H1 (cell line): ENCODE data around the gene KCTD2. TPM values are rescaled to one million over a fixed set of nuclear protein-coding genes. Genes with fewer than 3 reads are reported as not detected.

Experiments used
- CTCF ChIA-PET: fragments of 300-600 bp; sonication (Branson Sonifier 250); formaldehyde crosslinking; loops from one replicate; lab custom pipeline; 2021; ENCODE audit not compliant: partially characterized antibody; lab: Charles Lee
- POLR2A ChIA-PET: fragments of 300-600 bp; sonication (Branson Sonifier 250); formaldehyde crosslinking; loops from one replicate; lab custom pipeline; 2021; ENCODE audit warnings: inconsistent platforms; ENCODE audit not compliant: partially characterized antibody; lab: Charles Lee
- DNase-seq, 2 experiments: peaks; one replicate each; pipeline versions ENCODE4 v3.0.0 to v3.0.0-alpha.2; 2010 to 2022; ENCODE audit warnings: low spot score in 2 of 2, low read depth in 1 of 2, mixed read lengths in 1 of 2
- FAIRE-seq: peaks from 2 replicates; lab custom pipeline; 2011; peaks lifted over from hg19 to GRCh38; lab: Jason Lieb, UNC
- H2AFZ ChIP-seq: 2 replicates; pipeline ENCODE4 v1.8.1; 2012; ENCODE audit warnings: low read length, inconsistent platforms
- H2AK5ac ChIP-seq: 2 replicates; pipeline ENCODE4 v1.6.1; 2013; ENCODE audit warnings: low read depth, low read length
- H2BK120ac ChIP-seq: replicated peaks from 2 replicates; pipeline ENCODE3; 2013; ENCODE audit warnings: low read depth, low read length, inconsistent platforms
- H2BK12ac ChIP-seq: 2 replicates; pipeline ENCODE4 v1.6.1; 2013; ENCODE audit warnings: low read depth, low read length
- H2BK15ac ChIP-seq: 2 replicates; pipeline ENCODE4 v1.6.1; 2013; ENCODE audit warnings: low read length
- H2BK20ac ChIP-seq: 2 replicates; pipeline ENCODE4 v1.6.1; 2013; ENCODE audit warnings: low read length
- H2BK5ac ChIP-seq: 2 replicates; pipeline ENCODE4 v1.6.1; 2013; ENCODE audit warnings: low read depth, low read length
- H3K14ac ChIP-seq: 2 replicates; pipeline ENCODE4 v1.6.1; 2013; ENCODE audit warnings: inconsistent platforms; ENCODE audit not compliant: insufficient read length
- H3K18ac ChIP-seq: 2 replicates; pipeline ENCODE4 v1.6.1; 2013; ENCODE audit warnings: low read length; ENCODE audit errors: extremely low read depth
- H3K23ac ChIP-seq: 2 replicates; pipeline ENCODE4 v1.6.1; 2013; ENCODE audit warnings: inconsistent platforms; ENCODE audit not compliant: insufficient read length
- H3K23me2 ChIP-seq: 2 replicates; pipeline ENCODE4 v1.6.1; 2013; ENCODE audit warnings: low read depth, low read length
- H3K27ac ChIP-seq: 2 replicates; pipeline ENCODE4 v1.6.1; 2011; ENCODE audit warnings: low read depth, low read length, inconsistent platforms
- H3K27me3 ChIP-seq, 4 experiments: replicated peaks in 1 of 4; 1 replicate in 1 of 4; 2 replicates in 3 of 4; pipeline versions ENCODE4 v1.6.1 to v1.8.1; 2011 to 2013; ENCODE audit warnings: low read length in 3 of 4, mild to moderate bottlenecking in 3 of 4, inconsistent platforms in 2 of 4, mixed read lengths in 2 of 4, moderate library complexity in 1 of 4; ENCODE audit not compliant: control insufficient read depth in 3 of 4, insufficient read depth in 3 of 4; ENCODE audit errors: extremely low read depth in 1 of 4
- H3K36me3 ChIP-seq, 4 experiments: 2 replicates each; pipeline versions ENCODE4 v1.6.1 to v1.8.1; 2011 to 2013; ENCODE audit warnings: mild to moderate bottlenecking in 4 of 4, low read length in 3 of 4, moderate library complexity in 2 of 4, control low read depth in 1 of 4, inconsistent platforms in 1 of 4; ENCODE audit not compliant: insufficient read depth in 4 of 4, control insufficient read depth in 2 of 4
- H3K4ac ChIP-seq: replicated peaks from 2 replicates; pipeline ENCODE3; 2013; ENCODE audit warnings: low read length, low read depth, mixed read lengths, inconsistent platforms; ENCODE audit not compliant: insufficient read length
- H3K4me1 ChIP-seq, 4 experiments: replicated peaks in 1 of 4; 1 replicate in 1 of 4; 2 replicates in 3 of 4; pipeline versions ENCODE4 v1.6.1 to v1.8.1; 2011 to 2013; ENCODE audit warnings: low read length in 3 of 4, inconsistent platforms in 2 of 4, mixed read lengths in 1 of 4; ENCODE audit not compliant: insufficient read depth in 4 of 4, control insufficient read depth in 3 of 4
- H3K4me2 ChIP-seq, 2 experiments: 2 replicates each; pipeline versions ENCODE4 v1.6.1 to v1.8.1; 2011 to 2013; ENCODE audit warnings: low read depth in 2 of 2, low read length in 2 of 2, control low read depth in 1 of 2, inconsistent platforms in 1 of 2, mild to moderate bottlenecking in 1 of 2; ENCODE audit not compliant: insufficient read depth in 1 of 2
- H3K4me3 ChIP-seq, 4 experiments: fragments of 200-600, 300-600 bp in 1 of 4; sonication (generic), shearing (Covaris generic), sonication (Bioruptor Twin) in 1 of 4; 2 replicates each; pipeline versions ENCODE4 v1.5.1 to v1.8.1; 2011 to 2016; ENCODE audit warnings: low read length in 4 of 4, low read depth in 3 of 4, control low read depth in 2 of 4, inconsistent platforms in 2 of 4, mild to moderate bottlenecking in 2 of 4, mixed read lengths in 1 of 4, moderate library complexity in 1 of 4; ENCODE audit not compliant: insufficient read depth in 2 of 4; ENCODE audit errors: extremely low read depth in 1 of 4
- H3K56ac ChIP-seq: replicated peaks from 2 replicates; pipeline ENCODE3; 2013; ENCODE audit warnings: low read depth, mild to moderate bottlenecking, mixed read lengths, low read length, inconsistent platforms; ENCODE audit not compliant: insufficient read length
- H3K79me1 ChIP-seq: 2 replicates; pipeline ENCODE4 v1.6.1; 2013; ENCODE audit warnings: low read depth, low read length, control low read depth
- H3K79me2 ChIP-seq, 2 experiments: 2 replicates each; pipeline versions ENCODE4 v1.6.1 to v1.8.1; 2012 to 2013; ENCODE audit warnings: low read length in 2 of 2, mild to moderate bottlenecking in 2 of 2, inconsistent platforms in 1 of 2; ENCODE audit not compliant: insufficient read depth in 2 of 2, control insufficient read depth in 1 of 2
- H3K9ac ChIP-seq, 4 experiments: replicated peaks in 1 of 4; 1 replicate in 1 of 4; 2 replicates in 3 of 4; pipeline versions ENCODE4 v1.6.1 to v1.8.1; 2011 to 2013; ENCODE audit warnings: low read depth in 3 of 4, low read length in 3 of 4, control low read depth in 2 of 4, mild to moderate bottlenecking in 2 of 4, moderate library complexity in 2 of 4, inconsistent platforms in 1 of 4; ENCODE audit errors: extremely low read depth in 1 of 4
- H3K9me3 ChIP-seq, 2 experiments: 2 replicates each; pipeline versions ENCODE4 v1.6.1 to v1.8.1; 2012 to 2013; ENCODE audit warnings: mild to moderate bottlenecking in 2 of 2, moderate library complexity in 2 of 2, control low read depth in 1 of 2, inconsistent platforms in 1 of 2, low read depth in 1 of 2, low read length in 1 of 2, mixed read lengths in 1 of 2; ENCODE audit not compliant: insufficient read depth in 2 of 2
- H4K20me1 ChIP-seq, 2 experiments: replicated peaks in 1 of 2; 2 replicates each; pipeline versions ENCODE3 to v1.8.1; 2011 to 2013; ENCODE audit warnings: inconsistent platforms in 2 of 2, low read length in 2 of 2, mild to moderate bottlenecking in 1 of 2; ENCODE audit not compliant: insufficient read depth in 2 of 2, control insufficient read depth in 1 of 2
- H4K5ac ChIP-seq: 2 replicates; pipeline ENCODE4 v1.6.1; 2013; ENCODE audit warnings: low read length, low read depth, mixed read lengths, inconsistent platforms; ENCODE audit not compliant: insufficient read length
- H4K8ac ChIP-seq: 2 replicates; pipeline ENCODE4 v1.8.0; 2013; ENCODE audit warnings: mild to moderate bottlenecking, moderate library complexity, low read length, inconsistent platforms; ENCODE audit not compliant: insufficient read depth; ENCODE audit errors: extremely low read depth
- H4K91ac ChIP-seq: replicated peaks from 2 replicates; pipeline ENCODE3; 2013; ENCODE audit warnings: low read length, mixed read lengths, inconsistent platforms; ENCODE audit not compliant: insufficient read length
- CREB1 ChIP-seq: IDR thresholded peaks from 2 replicates; pipeline ENCODE4 v1.6.1; 2012; ENCODE audit warnings: inconsistent platforms
- HDAC6 ChIP-seq: IDR thresholded peaks from one replicate; pipeline ENCODE4 v1.7.1; 2012; ENCODE audit warnings: low read depth, mild to moderate bottlenecking, inconsistent platforms, low read length, moderate library complexity
- JUND ChIP-seq: IDR thresholded peaks from 2 replicates; pipeline ENCODE4 v1.6.1; 2011; ENCODE audit warnings: mild to moderate bottlenecking, improper control_type of control experiment, low read length
- POU5F1 ChIP-seq: IDR thresholded peaks from 2 replicates; pipeline ENCODE4 v1.6.1; 2011; ENCODE audit warnings: low read depth, mild to moderate bottlenecking, low read length, moderate library complexity
- RXRA ChIP-seq: IDR thresholded peaks from 2 replicates; pipeline ENCODE4 v1.6.1; 2011; ENCODE audit warnings: low read depth, mild to moderate bottlenecking, low read length, moderate library complexity; ENCODE audit not compliant: insufficient read depth
- SAP30 ChIP-seq: fragments of 300-600 bp; sonication (generic); IDR thresholded peaks from 2 replicates; pipeline ENCODE4 v1.7.1; 2012; ENCODE audit warnings: low read length, moderate library complexity, mild to moderate bottlenecking, inconsistent platforms; ENCODE audit not compliant: insufficient read depth, insufficient replicate concordance
- TAF7 ChIP-seq: optimal IDR thresholded peaks from 2 replicates; pipeline ENCODE3; 2011; ENCODE audit warnings: low read depth, mild to moderate bottlenecking, inconsistent platforms, low read length, moderate library complexity, borderline replicate concordance
- YY1 ChIP-seq: IDR thresholded peaks from 2 replicates; pipeline ENCODE4 v1.6.1; 2011; ENCODE audit warnings: low read depth, mild to moderate bottlenecking, low read length
- WGBS, 2 experiments: shearing (Covaris generic) in 1 of 2; methylation state at CpG; one replicate each; pipeline versions ENCODE4 v1.1.6 to v1.1.7; 2013 to 2015; ENCODE audit warnings: low lambda C conversion rate in 2 of 2, mixed read lengths in 2 of 2, inconsistent platforms in 1 of 2, low coverage in 1 of 2, missing lambda C conversion rate in 1 of 2; ENCODE audit not compliant: insufficient replicate concordance in 2 of 2, insufficient coverage in 1 of 2, insufficient read length in 1 of 2; ENCODE audit errors: extremely low coverage in 1 of 2, missing lambda C conversion rate in 1 of 2; 5-methylcytosine and 5-hydroxymethylcytosine counted together
- polyA plus RNA-seq, 7 experiments: library from polyadenylated mRNA; depleted of rRNA in 3 of 7; stranded (reverse) in 5 of 7; unstranded in 2 of 7; fragments of >200 nt in 5 of 7; fragments of 200-250 nt in 2 of 7; gene quantifications; 1 replicate in 5 of 7; 2 replicates in 1 of 7; 4 replicates in 1 of 7; pipeline versions ENCODE4 v1.2.1 to v1.2.3, GENCODE V29; 2011 to 2013; ENCODE audit warnings: missing spikeins in 2 of 7, mixed read lengths in 2 of 7
- total RNA-seq: library from RNA; stranded (reverse); fragmentation: NEBNext Ultra II Directional; extraction: Animal tissue kit (Norgen Biotek cat#: 25700); gene quantifications from 2 replicates; pipeline ENCODE4 v1.2.1, GENCODE V29; 2021

Gene KCTD2
- total and polyA plus RNA-seq, 2 of the 8 experiments (the other 6 are each of a cell fraction or from before 2014, with no cell fraction given): 33.7 to 36.8 TPM

GRCh38 chr17:75111777-75112335, 64.8 kb downstream of the KCTD2 start:
- Histone ChIP-seq H2BK120ac (no peak overlapping the region), H3K4ac (no peak overlapping the region), H3K23me2 (peaks cover 12% of the 10 kb centered on the region; the same call in 1 of the 2 replicates), H2AK5ac (no peak overlapping the region), H3K4me3 (no peak overlapping the region), H3K14ac (no peak overlapping the region), H3K79me2 (peaks cover 0 to 3% of the 10 kb centered on the region in 2 experiments; a peak in 1 of 4 replicates), H3K56ac (no peak overlapping the region), H3K9ac (no peak overlapping the region), H3K4me1 (peaks cover 0 to 2% (median under 1%) of the 10 kb centered on the region in 4 experiments; a peak in 3 of 7 replicates), H2AFZ (no peak overlapping the region), H2BK5ac (no peak overlapping the region), H2BK12ac (no peak overlapping the region), H2BK20ac (no peak overlapping the region), H3K4me2 (no peak overlapping the region), H3K18ac (no peak overlapping the region), H4K5ac (no peak overlapping the region), H4K20me1 (no peaks in the 10 kb centered on the region), H4K91ac (no peak overlapping the region), H3K79me1 (peaks cover 5% of the 10 kb centered on the region; the same call in 1 of the 2 replicates), H2BK15ac (no peak overlapping the region), H3K23ac (no peak overlapping the region), H3K36me3 (no peaks in the 10 kb centered on the region), H4K8ac (no peak overlapping the region), H3K27ac (no peak overlapping the region), H3K9me3 (no peaks in the 10 kb centered on the region), H3K27me3 (no peaks in the 10 kb centered on the region)
- WGBS, 2 experiments: 96% methylated on average over 7 of the region's 7 CpGs; no CpG with 5 or more reads in 1 of the 2 experiments
- CTCF ChIA-PET: interaction anchor here (0.6 to 9.6 kb wide), 7 partner anchors 15 to 70 kb away, joined by 3 to 239 read pairs (median 4); partner anchors contain the start of gene NT5C
- FAIRE-seq (no peak), DNase-seq (no peak)
- POLR2A ChIA-PET: interaction anchor here (2.0 kb wide), 1 partner anchor 24 kb away, joined by 7 read pairs; the partner anchor contains the start of gene SLC16A5
- TF ChIP-seq HDAC6 (no peak), POU5F1 (no peak), CREB1 (no peak), SAP30 (no peak), JUND (no peak), TAF7 (no peak), RXRA (no peak), YY1 (no peak)
